Measurements from ENCODE around the gene DPP6.

DPP6 gene

GRCh38 chr7:154252046-154252445 lies 199.8 kb downstream of the DPP6 start:
- TF ChIP-seq CTCF (IDR thresholded peaks at IDR 0.05; ENCODE audit: low read depth, low read length, missing control alignments), result no peak
- Histone ChIP-seq H3K27me3 (replicated peaks) (no peaks in the 10 kb centered on the region), H3K27ac (no peak overlapping the region), H3K4me3 (ENCODE audit: low read depth, low read length) (no peak overlapping the region), H3K36me3 (replicated peaks) (no peaks in the 10 kb centered on the region)
- DNase-seq, result no peak
- in situ Hi-C loops (cut with HindIII; ENCODE audit: low pct_ligation_motif_present, low sequenced_read_pairs), result no loop called here

- H3K36me3 ChIP-seq (replicated peaks), result no peaks in the 10 kb centered on the region
- no peak overlapping the region for H3K4me3 ChIP-seq (ENCODE audit: low read depth, low read length)
- no peaks in the 10 kb centered on the region for H3K27me3 ChIP-seq (replicated peaks)
- no peak for TF ChIP-seq CTCF (IDR thresholded peaks at IDR 0.05; ENCODE audit: low read depth, low read length, missing control alignments)
- DNase-seq, result no peak
- in situ Hi-C loops (cut with HindIII; ENCODE audit: low pct_ligation_motif_present, low sequenced_read_pairs), result no loop called here
- no peak overlapping the region for H3K27ac ChIP-seq
Measured at GRCh38 chr7:154253810-154254209, 201.6 kb downstream of the DPP6 start.

- in situ Hi-C loops (cut with HindIII; ENCODE audit: low pct_ligation_motif_present, low sequenced_read_pairs), result no loop called here
- TF ChIP-seq CTCF (IDR thresholded peaks at IDR 0.05; ENCODE audit: low read depth, low read length, missing control alignments), result no peak
- H3K36me3 ChIP-seq (replicated peaks), result no peaks in the 10 kb centered on the region
- H3K4me3 ChIP-seq (ENCODE audit: low read depth, low read length), result no peak overlapping the region
- no peak for DNase-seq
- no peaks in the 10 kb centered on the region for H3K27me3 ChIP-seq (replicated peaks)
- no peak overlapping the region for H3K27ac ChIP-seq
Measured at GRCh38 chr7:154255324-154255723, 203.1 kb downstream of the DPP6 start.

- TF ChIP-seq CTCF (IDR thresholded peaks at IDR 0.05; ENCODE audit: low read depth, low read length, missing control alignments), result no peak
- H3K27me3 ChIP-seq (replicated peaks), result no peaks in the 10 kb centered on the region
- no peak for DNase-seq
- H3K4me3 ChIP-seq (ENCODE audit: low read depth, low read length), result no peak overlapping the region
- no peaks in the 10 kb centered on the region for H3K36me3 ChIP-seq (replicated peaks)
- in situ Hi-C loops (cut with HindIII; ENCODE audit: low pct_ligation_motif_present, low sequenced_read_pairs), result no loop called here
- H3K27ac ChIP-seq, result no peak overlapping the region
Measured at GRCh38 chr7:154256150-154256549, 204.0 kb downstream of the DPP6 start.

- H3K36me3 ChIP-seq (replicated peaks), result no peaks in the 10 kb centered on the region
Measured at GRCh38 chr7:154259396-154259795, 207.2 kb downstream of the DPP6 start.

More at GRCh38 chr7:154259396-154259795, 207.2 kb downstream of the DPP6 start:
- Histone ChIP-seq H3K4me3 (ENCODE audit: low read depth, low read length) (no peak overlapping the region), H3K27me3 (replicated peaks) (no peaks in the 10 kb centered on the region), H3K27ac (no peak overlapping the region)
- in situ Hi-C loops (cut with HindIII; ENCODE audit: low pct_ligation_motif_present, low sequenced_read_pairs), result no loop called here
- TF ChIP-seq CTCF (IDR thresholded peaks at IDR 0.05; ENCODE audit: low read depth, low read length, missing control alignments), result no peak
- no peak for DNase-seq

Measured in brain microvascular endothelial cell (primary cell).